WTC11 (cell line): ENCODE measurements around the gene PRDM1. TPM values are rescaled to one million over a fixed set of nuclear protein-coding genes. Genes with fewer than 3 reads are reported as not detected.

ENCODE experiments used
- ATAC-seq: fragments of 200-7000 bp; cut with Tn5 transposase; 2 replicates; pipeline ENCODE4 v1.10.0; 2021; ENCODE audit warnings: mild to moderate bottlenecking, moderate library complexity
- CTCF ChIA-PET: fragments of 300-600 bp; sonication (Branson Sonifier 250); formaldehyde crosslinking; loops from one replicate; lab custom pipeline; 2021; ENCODE audit warnings: antibody characterized with exemption; lab: Charles Lee
- POLR2A ChIA-PET: fragments of 350-600 bp; sonication (Branson Sonifier 250); formaldehyde crosslinking; loops from one replicate; lab custom pipeline; 2021; ENCODE audit warnings: antibody characterized with exemption; lab: Charles Lee
- DNase-seq: peaks from one replicate; pipeline ENCODE4 v3.0.0; 2021; ENCODE audit warnings: low spot score
- H3K27ac Mint-ChIP-seq: 2 replicates; pipeline ENCODE4 v1.8.0; 2021; ENCODE audit warnings: mixed read lengths
- H3K27me3 Mint-ChIP-seq: 2 replicates; pipeline ENCODE4 v1.8.0; 2021; ENCODE audit warnings: low read depth, mild to moderate bottlenecking, moderate library complexity, mixed read lengths
- H3K36me3 Mint-ChIP-seq: 2 replicates; pipeline ENCODE4 v1.8.0; 2021; ENCODE audit warnings: mixed read lengths
- H3K4me1 Mint-ChIP-seq: 2 replicates; pipeline ENCODE4 v1.8.0; 2022; ENCODE audit warnings: mixed read lengths
- H3K4me3 Mint-ChIP-seq: 2 replicates; pipeline ENCODE4 v1.8.0; 2021; ENCODE audit warnings: mild to moderate bottlenecking, moderate library complexity, mixed read lengths
- H3K9me3 Mint-ChIP-seq: 2 replicates; pipeline ENCODE4 v1.8.0; 2021; ENCODE audit warnings: mixed read lengths
- CDX4 ChIP-seq: fragments of 250-450 bp; sonication (Bioruptor Pico); IDR thresholded peaks from 2 replicates; pipeline ENCODE4 v1.9.0; 2021; ENCODE audit warnings: moderate library complexity, mild to moderate bottlenecking, inconsistent platforms, borderline replicate concordance
- CREB1 ChIP-seq: sonication (generic); formaldehyde crosslinking; IDR thresholded peaks from 2 replicates; pipeline ENCODE4 v1.8.0; 2023; ENCODE audit warnings: mild to moderate bottlenecking, missing genetic modification reagents
- E2F4 ChIP-seq: sonication (generic); formaldehyde crosslinking; IDR thresholded peaks from 2 replicates; pipeline ENCODE4 v1.8.1; 2022; ENCODE audit warnings: low read depth, mild to moderate bottlenecking, moderate library complexity, missing genetic modification reagents, borderline replicate concordance
- ELF4 ChIP-seq: sonication (generic); formaldehyde crosslinking; IDR thresholded peaks from 2 replicates; pipeline ENCODE4 v1.8.1; 2022; ENCODE audit warnings: low read depth, mild to moderate bottlenecking, moderate library complexity, missing genetic modification reagents
- JAZF1 ChIP-seq: fragments of 250-450 bp; sonication (Bioruptor Pico); IDR thresholded peaks from 2 replicates; pipeline ENCODE4 v1.9.0; 2021; ENCODE audit warnings: moderate library complexity, mild to moderate bottlenecking, inconsistent platforms
- JUN ChIP-seq: sonication (generic); formaldehyde crosslinking; IDR thresholded peaks from 2 replicates; pipeline ENCODE4 v1.8.0; 2023; ENCODE audit warnings: mild to moderate bottlenecking, missing genetic modification reagents
- MLX ChIP-seq: sonication (generic); formaldehyde crosslinking; IDR thresholded peaks from 2 replicates; pipeline ENCODE4 v1.8.1; 2023; ENCODE audit warnings: mild to moderate bottlenecking, missing genetic modification reagents, moderate library complexity
- NFYB ChIP-seq: sonication (generic); formaldehyde crosslinking; conservative IDR thresholded peaks from 2 replicates; pipeline ENCODE4 v1.8.0; 2022; ENCODE audit warnings: low read depth, missing genetic modification reagents
- RELA ChIP-seq: sonication (generic); formaldehyde crosslinking; IDR thresholded peaks from 2 replicates; pipeline ENCODE4 v1.8.1; 2022; ENCODE audit warnings: missing genetic modification reagents, mild to moderate bottlenecking, borderline replicate concordance
- SOX15 ChIP-seq: fragments of 250-450 bp; sonication (Bioruptor Pico); IDR thresholded peaks from 2 replicates; pipeline ENCODE4 v1.9.0; 2021; ENCODE audit warnings: mild to moderate bottlenecking
- TEAD1 ChIP-seq: sonication (generic); formaldehyde crosslinking; IDR thresholded peaks from 2 replicates; pipeline ENCODE4 v1.8.0; 2022; ENCODE audit warnings: mild to moderate bottlenecking, missing genetic modification reagents
- ZNF219 ChIP-seq: sonication (generic); formaldehyde crosslinking; IDR thresholded peaks from 2 replicates; pipeline ENCODE4 v1.8.0; 2023; ENCODE audit warnings: missing genetic modification reagents, mild to moderate bottlenecking, borderline replicate concordance
- ZNF281 ChIP-seq: sonication (generic); formaldehyde crosslinking; IDR thresholded peaks from 2 replicates; pipeline ENCODE4 v1.8.0; 2023; ENCODE audit warnings: mild to moderate bottlenecking, missing genetic modification reagents
- ZNF317 ChIP-seq: sonication (generic); formaldehyde crosslinking; IDR thresholded peaks from 2 replicates; pipeline ENCODE4 v1.8.1; 2023; ENCODE audit warnings: low read depth, mild to moderate bottlenecking, moderate library complexity, missing genetic modification reagents, borderline replicate concordance
- ZNF416 ChIP-seq: fragments of 250-450 bp; sonication (Bioruptor Pico); IDR thresholded peaks from 2 replicates; pipeline ENCODE4 v1.9.0; 2021; ENCODE audit warnings: mild to moderate bottlenecking, inconsistent platforms
- ZNF532 ChIP-seq: fragments of 250-450 bp; sonication (Bioruptor Pico); IDR thresholded peaks from 2 replicates; pipeline ENCODE4 v1.9.0; 2021; ENCODE audit warnings: mild to moderate bottlenecking, borderline replicate concordance
- ZNF671 ChIP-seq: fragments of 250-450 bp; sonication (Bioruptor Pico); IDR thresholded peaks from 2 replicates; pipeline ENCODE4 v1.8.0; 2021; ENCODE audit warnings: mild to moderate bottlenecking
- ZSCAN18 ChIP-seq: fragments of 250-450 bp; sonication (Bioruptor Pico); IDR thresholded peaks from 2 replicates; pipeline ENCODE4 v2.1.2; 2022; ENCODE audit warnings: mild to moderate bottlenecking, moderate library complexity
- total RNA-seq: library from RNA; stranded (reverse); gene quantifications from 3 replicates; pipeline ENCODE4 v1.2.3, GENCODE V29; 2021

Gene PRDM1
- total RNA-seq, 1 experiment from 2014 or later: 1.8 TPM

GRCh38 chr6:106132153-106132698, 46.1 kb downstream of the PRDM1 start:
- no peaks in the 10 kb centered on the region for H3K36me3 Mint-ChIP-seq
- CTCF ChIA-PET: no interaction called here
- H3K27ac Mint-ChIP-seq: no peak overlapping the region

GRCh38 chr6:106133040-106133439, 46.9 kb downstream of the PRDM1 start:
- DNase-seq (no peak), ATAC-seq (no peak)
- Mint-ChIP-seq H3K27me3 (no peaks in the 10 kb centered on the region; the same call in 1 of the 2 replicates), H3K36me3 (no peaks in the 10 kb centered on the region), H3K27ac (no peak overlapping the region), H3K9me3 (no peaks in the 10 kb centered on the region), H3K4me1 (peaks cover 4% of the 10 kb centered on the region; the same call in 1 of the 2 replicates), H3K4me3 (no peak overlapping the region)
- ChIA-PET POLR2A (no interaction called here), CTCF (no interaction called here)
- no peak for TF ChIP-seq ZNF219
- no peak for TF ChIP-seq CDX4 (CRISPR knock-in tag)
- no peak for TF ChIP-seq RELA (CRISPR knock-in tag)
- TF ChIP-seq MLX (CRISPR knock-in tag): no peak
- no peak for TF ChIP-seq JUN (CRISPR knock-in tag)
- TF ChIP-seq ZSCAN18 (CRISPR knock-in tag): no peak
- no peak for TF ChIP-seq ELF4 (CRISPR knock-in tag)
- no peak for TF ChIP-seq CREB1 (CRISPR knock-in tag)

More at GRCh38 chr6:106132153-106132698, 46.1 kb downstream of the PRDM1 start:
- no peaks in the 10 kb centered on the region; the same call in 1 of the 2 replicates for H3K27me3 Mint-ChIP-seq
- POLR2A ChIA-PET: no interaction called here
- no peaks in the 10 kb centered on the region for H3K9me3 Mint-ChIP-seq
- ATAC-seq: no peak
- no peak for DNase-seq
- no peak overlapping the region for H3K4me3 Mint-ChIP-seq
- H3K4me1 Mint-ChIP-seq: peaks cover 4% of the 10 kb centered on the region; the same call in 1 of the 2 replicates
- TF ChIP-seq ZNF671 (CRISPR knock-in tag): no peak
- no peak for TF ChIP-seq ZNF416 (CRISPR knock-in tag)
- TF ChIP-seq ZNF317 (CRISPR knock-in tag): no peak
- TF ChIP-seq ZNF281 (CRISPR knock-in tag): no peak
- no peak for TF ChIP-seq SOX15 (CRISPR knock-in tag)
- no peak for TF ChIP-seq ZNF532 (CRISPR knock-in tag)
- TF ChIP-seq TEAD1: no peak
- no peak for TF ChIP-seq JAZF1 (CRISPR knock-in tag)
- TF ChIP-seq NFYB (CRISPR knock-in tag): no peak
- no peak for TF ChIP-seq E2F4
- no peak for TF ChIP-seq ZNF219
